Ectodermal cell (in vitro differentiated cells): ENCODE measurements around the gene TMED7.

ENCODE experiments used
- H3K27ac ChIP-seq: 2 replicates; pipeline ENCODE4 v1.7.0; 2013; ENCODE audit warnings: mild to moderate bottlenecking, low read depth, low read length; ENCODE audit not compliant: insufficient read depth, poor library complexity, severe bottlenecking
- H3K27me3 ChIP-seq: 2 replicates; pipeline ENCODE4 v1.7.0; 2013; ENCODE audit warnings: mild to moderate bottlenecking, low read length; ENCODE audit not compliant: insufficient read depth, control insufficient read depth, poor library complexity, severe bottlenecking
- H3K36me3 ChIP-seq: one replicate; pipeline ENCODE4 v1.7.0; 2013; ENCODE audit warnings: low read length; ENCODE audit not compliant: control insufficient read depth, insufficient read depth
- H3K4me1 ChIP-seq: one replicate; pipeline ENCODE4 v1.7.0; 2013; ENCODE audit warnings: low read length; ENCODE audit not compliant: control insufficient read depth, insufficient read depth
- H3K4me3 ChIP-seq: 2 replicates; pipeline ENCODE4 v1.7.0; 2013; ENCODE audit warnings: low read depth, low read length, control low read depth; ENCODE audit not compliant: insufficient read depth
- H3K9me3 ChIP-seq: 2 replicates; pipeline ENCODE4 v1.7.0; 2013; ENCODE audit warnings: mild to moderate bottlenecking, low read length, moderate library complexity; ENCODE audit not compliant: control insufficient read depth
- whole genome bisulfite sequencing, 2 experiments: methylation state at CpG; one replicate each; pipeline ENCODE4 v1.1.7; 2013; ENCODE audit warnings: missing lambda C conversion rate in 2 of 2; 5-methylcytosine and 5-hydroxymethylcytosine counted together

TMED7 gene

DNA sequence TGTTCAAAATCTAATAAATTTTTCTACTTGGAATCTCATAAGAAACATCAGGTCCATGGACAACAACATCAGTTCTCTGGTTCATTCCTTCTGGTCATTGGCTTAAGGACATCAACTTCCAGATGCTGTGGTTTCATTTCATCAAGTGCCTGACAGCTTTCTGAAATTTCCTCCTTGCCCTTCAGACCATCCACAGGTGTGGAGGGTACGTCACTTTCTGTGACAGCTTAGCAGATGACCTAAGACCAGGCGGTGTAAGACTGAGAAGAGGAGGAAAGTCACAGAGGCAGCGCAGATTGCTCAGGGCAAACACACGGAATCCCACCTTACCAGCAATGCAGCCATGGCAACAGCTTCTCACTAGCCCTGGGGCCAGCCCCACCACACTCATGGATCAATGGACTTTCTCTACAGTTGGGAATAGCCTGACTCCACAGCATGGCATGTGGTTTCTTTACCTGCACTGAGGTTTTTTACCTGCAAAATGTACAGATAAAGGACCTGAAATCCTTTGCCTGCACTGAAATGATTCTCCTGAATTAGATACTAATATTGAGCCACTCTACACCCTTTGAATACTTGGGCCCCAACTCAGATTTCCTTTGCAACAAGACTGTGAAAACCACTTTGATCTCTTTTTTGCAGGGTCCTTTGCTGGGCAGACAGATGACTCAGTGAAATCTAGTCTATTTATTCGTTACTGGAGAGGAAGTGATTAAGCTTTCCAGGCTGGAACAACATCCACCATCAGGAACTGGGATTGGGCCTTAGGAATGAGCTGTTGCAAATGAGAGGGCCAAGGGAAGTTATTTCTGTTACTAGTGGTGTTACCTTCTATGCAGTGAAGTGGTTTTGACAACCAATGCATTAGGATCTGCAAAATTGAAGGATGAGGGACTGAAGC is 50.4 kb downstream of the TMED7 start:
- Histone ChIP-seq H3K9me3 (no peaks in the 10 kb centered on the region), H3K4me1 (no peaks in the 10 kb centered on the region), H3K27ac (no peak overlapping the region), H3K27me3 (no peaks in the 10 kb centered on the region), H3K36me3 (no peaks in the 10 kb centered on the region), H3K4me3 (no peak overlapping the region)
- 88 to 92% methylated on average over 5 of the region's 5 CpGs for WGBS, 2 experiments

DNA sequence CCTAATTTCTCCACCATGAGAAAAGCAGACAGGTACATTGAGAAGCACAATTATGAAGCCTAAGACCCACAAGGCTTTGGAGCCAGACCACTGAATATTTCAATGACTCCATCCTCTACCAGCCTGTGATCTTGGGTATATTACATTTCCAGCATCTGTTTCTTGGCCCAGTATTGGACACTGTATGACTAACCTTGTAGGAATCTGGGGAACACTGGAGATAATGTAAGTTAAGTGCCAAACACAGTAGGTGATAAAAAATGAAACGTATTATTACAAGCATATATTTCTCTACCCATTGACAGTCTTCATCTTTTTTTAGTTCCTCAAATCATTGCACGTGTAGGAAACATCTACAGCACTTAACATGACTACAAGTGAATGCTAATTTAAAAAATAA is 52.7 kb downstream of the TMED7 start:
- 83 to 93% methylated on average over 1 to 2 of the region's 2 CpGs for WGBS, 2 experiments
- no peaks in the 10 kb centered on the region for H3K27me3 ChIP-seq
- H3K4me3 ChIP-seq = no peak overlapping the region
- no peak overlapping the region for H3K27ac ChIP-seq
- H3K36me3 ChIP-seq = no peaks in the 10 kb centered on the region
- no peaks in the 10 kb centered on the region for H3K4me1 ChIP-seq
- H3K9me3 ChIP-seq = no peaks in the 10 kb centered on the region

DNA sequence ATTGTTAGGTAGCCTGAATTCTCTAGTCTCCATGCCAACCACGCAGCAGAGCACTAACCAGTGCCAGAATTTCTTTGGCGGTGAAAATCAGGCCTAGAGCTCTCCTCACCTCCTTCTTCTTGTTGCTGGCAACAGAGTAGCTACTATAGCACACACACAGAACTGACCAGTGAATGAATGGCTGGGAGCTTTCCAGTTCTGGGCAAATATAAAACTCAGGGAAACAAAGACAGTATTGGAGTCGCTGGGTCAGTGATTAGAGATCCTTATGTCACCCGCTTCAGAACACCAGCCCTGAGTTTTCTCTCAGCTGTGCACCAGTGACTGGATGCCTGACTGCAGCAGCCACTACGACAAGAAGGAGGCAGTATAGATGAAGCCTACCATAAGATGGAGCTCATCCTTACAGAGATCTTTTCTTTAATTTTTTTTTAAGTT is 54.4 kb downstream of the TMED7 start:
- Histone ChIP-seq H3K9me3 (no peaks in the 10 kb centered on the region), H3K27ac (peak overlapping the region; percentile 47), H3K4me1 (no peaks in the 10 kb centered on the region), H3K27me3 (no peaks in the 10 kb centered on the region), H3K4me3 (no peak overlapping the region), H3K36me3 (no peaks in the 10 kb centered on the region)
- 77 to 80% methylated on average over 5 of the region's 5 CpGs for WGBS, 2 experiments

DNA sequence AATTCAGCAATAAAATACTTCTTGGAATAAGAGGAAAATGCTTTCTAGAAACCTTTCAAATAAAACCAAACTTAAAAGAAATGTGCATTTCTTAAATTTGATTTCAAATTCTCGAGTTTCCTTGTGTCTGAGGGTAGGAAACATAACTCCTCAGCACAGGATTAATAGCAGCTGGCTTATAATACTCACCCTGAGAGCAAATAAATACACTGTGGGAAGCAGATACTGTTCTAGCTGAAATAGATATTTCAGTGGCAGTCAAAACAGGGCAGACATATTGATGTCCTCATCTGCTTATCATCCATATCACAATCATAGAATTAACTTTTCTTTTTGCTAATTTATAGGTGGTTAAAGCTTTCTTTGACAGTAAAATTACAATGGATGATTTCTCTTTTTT is 57.2 kb downstream of the TMED7 start:
- Histone ChIP-seq H3K4me1 (no peaks in the 10 kb centered on the region), H3K9me3 (no peaks in the 10 kb centered on the region), H3K27ac (no peak overlapping the region), H3K36me3 (no peaks in the 10 kb centered on the region), H3K27me3 (no peaks in the 10 kb centered on the region), H3K4me3 (no peak overlapping the region)
- WGBS, 2 experiments = 93 to 100% methylated on average over 1 of the region's 1 CpG

DNA sequence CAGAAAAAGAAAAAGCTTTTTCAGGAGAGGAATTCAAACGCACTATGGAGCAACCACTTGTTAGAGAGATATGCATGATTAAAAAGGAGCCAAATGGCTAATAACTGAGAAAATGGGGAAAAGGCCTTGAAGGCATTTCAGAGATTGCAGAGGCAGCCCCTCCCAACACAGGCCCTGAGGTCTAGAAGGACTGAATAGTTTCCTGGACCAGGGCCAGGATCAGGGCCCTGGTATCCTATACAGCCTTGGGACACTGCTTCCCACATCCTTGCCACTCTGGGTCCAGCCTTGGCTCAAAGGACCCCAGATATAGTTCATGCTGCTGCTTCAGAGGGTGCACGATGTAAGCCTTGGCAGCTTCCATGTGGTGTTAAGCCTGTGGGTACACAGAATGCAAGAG is 60.6 kb downstream of the TMED7 start:
- H3K4me3 ChIP-seq = no peak overlapping the region
- no peaks in the 10 kb centered on the region for H3K36me3 ChIP-seq
- no peaks in the 10 kb centered on the region for H3K9me3 ChIP-seq
- no peaks in the 10 kb centered on the region for H3K27me3 ChIP-seq
- no peaks in the 10 kb centered on the region for H3K4me1 ChIP-seq
- 91 to 94% methylated on average over 2 of the region's 2 CpGs for WGBS, 2 experiments
- H3K27ac ChIP-seq = no peak overlapping the region
